Ovary (tissue), 3 donors: ENCODE data around the gene UBE2H.

Experiments
- CTCF ChIP-seq, 3 donors: fragments of 450-650 bp in 2 of 3; fragments of 200-600 bp in 1 of 3; IDR thresholded peaks; one replicate each; pipeline versions ENCODE4 v1.5.1 to v1.8.0; 2016 to 2022; ENCODE audit warnings: antibody characterized with exemption in 3 of 3, mild to moderate bottlenecking in 1 of 3
- POLR2A ChIP-seq: fragments of 450-650 bp; IDR thresholded peaks from one replicate; pipeline ENCODE4 v1.6.1; 2017; ENCODE audit warnings: antibody characterized with exemption, mild to moderate bottlenecking, moderate library complexity
- donor health status: DM: no; HTN: no; CAD: no.

- TF ChIP-seq CTCF (IDR thresholded peaks at IDR 0.05): no peak
- TF ChIP-seq POLR2A: no peak
Measured at GRCh38 chr7:129898007-129898406, 54.8 kb downstream of the UBE2H start.
